Measurements from ENCODE around the gene FMNL2. TPM values are rescaled to one million over a fixed set of nuclear protein-coding genes. Genes with fewer than 3 reads are reported as not detected.

FMNL2 gene
- total RNA-seq, 1 experiment from 2014 or later = 29.0 TPM

- CTCF ChIA-PET = no interaction called here
- Histone ChIP-seq H3K4me3 (no peak overlapping the region), H2AFZ (no peak overlapping the region), H3K4me2 (no peak overlapping the region), H3K9me2 (ENCODE audit: insufficient read depth) (no peaks in the 10 kb centered on the region), H3K27me3 (ENCODE audit: insufficient read depth, low read depth) (no peaks in the 10 kb centered on the region), H3K79me2 (ENCODE audit: low read depth) (peaks cover 83% of the 10 kb centered on the region), H4K20me1 (ENCODE audit: insufficient read depth) (no peaks in the 10 kb centered on the region), H3K4me1 (replicated peaks; ENCODE audit: insufficient read depth) (peaks cover 45% of the 10 kb centered on the region), H3K27ac (peak overlapping the region; percentile 81), H3K9me3 (ENCODE audit: insufficient read depth, low read depth) (no peaks in the 10 kb centered on the region), H3K36me3 (ENCODE audit: low read depth) (no peaks in the 10 kb centered on the region), H3F3A (ENCODE audit: insufficient read depth, low read depth) (peaks cover 45% of the 10 kb centered on the region)
- BruUV-seq (replicated peaks) = no TSS peak
- TF ChIP-seq EZH2 (IDR thresholded peaks at IDR 0.05; ENCODE audit: low read depth) (no peak), CTCF (conservative IDR thresholded peaks at IDR 0.05) (no peak)
- no peak for DNase-seq
- intact Hi-C loops (cut with micrococcal nuclease; ENCODE audit: unreplicated experiment) = loop anchor here (2.0 to 10.0 kb wide), 2 partner anchors 77 to 295 kb away; partner anchors contain the start of genes ARL6IP6 and PRPF40A
- POLR2A ChIA-PET (ENCODE audit: unreplicated experiment) = interaction anchor here (0.6 kb wide), 1 partner anchor 63 kb away, joined by 3 read pairs; no protein-coding TSS in a partner anchor
Observed at GRCh38 chr2:152419944-152420343, 85.0 kb downstream of the FMNL2 start.

- H4K20me1 ChIP-seq (ENCODE audit: insufficient read depth) = no peaks in the 10 kb centered on the region
- peak overlapping the region; percentile 81 for H3K27ac ChIP-seq
- no peak for DNase-seq
- TF ChIP-seq CTCF (conservative IDR thresholded peaks at IDR 0.05) = no peak
- TF ChIP-seq EZH2 (IDR thresholded peaks at IDR 0.05; ENCODE audit: low read depth) = no peak
- H3K36me3 ChIP-seq (ENCODE audit: low read depth) = no peaks in the 10 kb centered on the region
- no peaks in the 10 kb centered on the region for H3K27me3 ChIP-seq (ENCODE audit: insufficient read depth, low read depth)
- BruUV-seq (replicated peaks) = no TSS peak
- H3K9me3 ChIP-seq (ENCODE audit: insufficient read depth, low read depth) = no peaks in the 10 kb centered on the region
- H3K4me1 ChIP-seq (replicated peaks; ENCODE audit: insufficient read depth) = peaks cover 41% of the 10 kb centered on the region
- CTCF ChIA-PET = no interaction called here
- H2AFZ ChIP-seq = no peak overlapping the region
- POLR2A ChIA-PET (ENCODE audit: unreplicated experiment) = no interaction called here
- peaks cover 41% of the 10 kb centered on the region for H3F3A ChIP-seq (ENCODE audit: insufficient read depth, low read depth)
- H3K4me2 ChIP-seq = peak overlapping the region; percentile 54
- no peak overlapping the region for H3K4me3 ChIP-seq
- H3K79me2 ChIP-seq (ENCODE audit: low read depth) = peaks cover 86% of the 10 kb centered on the region
- intact Hi-C loops (cut with micrococcal nuclease; ENCODE audit: unreplicated experiment) = loop anchor here (2.0 kb wide), 1 partner anchor 76 kb away; no protein-coding TSS in a partner anchor
- no peaks in the 10 kb centered on the region for H3K9me2 ChIP-seq (ENCODE audit: insufficient read depth)
Observed at GRCh38 chr2:152420363-152420762, 85.4 kb downstream of the FMNL2 start.

- CTCF ChIA-PET = no interaction called here
- DNase-seq = no peak
- peak overlapping the region; percentile 81 for H3K27ac ChIP-seq
- no peak for TF ChIP-seq EZH2 (IDR thresholded peaks at IDR 0.05; ENCODE audit: low read depth)
- no peak for TF ChIP-seq CTCF (conservative IDR thresholded peaks at IDR 0.05)
- H3K36me3 ChIP-seq (ENCODE audit: low read depth) = no peaks in the 10 kb centered on the region
- H3F3A ChIP-seq (ENCODE audit: insufficient read depth, low read depth) = peaks cover 35% of the 10 kb centered on the region
- H3K9me3 ChIP-seq (ENCODE audit: insufficient read depth, low read depth) = no peaks in the 10 kb centered on the region
- peaks cover 35% of the 10 kb centered on the region for H3K4me1 ChIP-seq (replicated peaks; ENCODE audit: insufficient read depth)
- H2AFZ ChIP-seq = no peak overlapping the region
- H3K79me2 ChIP-seq (ENCODE audit: low read depth) = peaks cover 86% of the 10 kb centered on the region
- intact Hi-C loops (cut with micrococcal nuclease; ENCODE audit: unreplicated experiment) = loop anchor here (2.0 kb wide), 1 partner anchor 76 kb away; no protein-coding TSS in a partner anchor
- no peak overlapping the region for H3K4me3 ChIP-seq
- no peaks in the 10 kb centered on the region for H4K20me1 ChIP-seq (ENCODE audit: insufficient read depth)
- no TSS peak for BruUV-seq (replicated peaks)
- no peaks in the 10 kb centered on the region for H3K9me2 ChIP-seq (ENCODE audit: insufficient read depth)
- no peaks in the 10 kb centered on the region for H3K27me3 ChIP-seq (ENCODE audit: insufficient read depth, low read depth)
- POLR2A ChIA-PET (ENCODE audit: unreplicated experiment) = no interaction called here
- H3K4me2 ChIP-seq = peak overlapping the region; percentile 54
Observed at GRCh38 chr2:152420936-152421335, 86.0 kb downstream of the FMNL2 start.

Data from PC-9 (cell line).